ENCODE results near the gene SARS2.
A peak's percentile ranks its signal among the peaks of the same experiment; 100 is the strongest.

DNA sequence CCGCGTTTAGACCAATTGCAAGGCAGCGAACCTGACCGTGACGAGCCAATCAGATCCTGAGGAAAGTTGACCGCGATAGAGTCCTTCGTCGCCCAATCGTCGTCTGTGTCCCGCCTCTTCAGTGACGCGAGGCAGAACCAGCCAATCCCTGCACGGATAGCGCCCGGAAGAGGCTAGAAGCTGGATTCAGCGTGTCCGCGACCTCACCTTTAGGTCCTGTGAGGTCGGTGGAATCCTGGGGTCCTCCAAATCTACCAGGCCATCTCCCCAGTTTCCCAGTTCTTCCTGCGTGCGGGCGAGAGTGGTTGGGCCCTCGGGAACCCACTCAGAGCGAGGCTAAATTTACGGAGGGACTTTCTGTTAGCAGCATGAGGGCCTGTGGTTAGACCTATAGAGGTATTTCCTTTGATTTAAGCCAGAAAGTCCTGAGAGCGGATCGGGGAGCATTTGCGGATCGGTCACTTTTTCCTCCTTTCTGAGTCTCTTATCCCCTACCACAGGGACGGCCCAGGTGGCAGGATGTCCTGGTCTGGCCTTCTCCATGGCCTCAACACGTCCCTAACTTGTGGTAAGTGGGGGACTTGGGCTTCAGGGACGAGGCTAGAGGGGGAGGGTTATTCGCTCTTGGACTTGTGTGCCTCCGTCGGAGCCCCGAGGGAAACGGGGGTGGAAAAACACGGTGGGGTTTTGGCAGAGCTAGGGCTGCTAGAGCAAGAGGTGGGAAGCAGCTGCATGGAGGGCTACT is 385 bp upstream of the SARS2 start, which contains the start of gene MRPS12:
- TF ChIP-seq POLR2A (IDR thresholded peaks at IDR 0.05; ENCODE audit: extremely low read depth, insufficient read length) (peak; percentile 81), MYC (IDR thresholded peaks at IDR 0.05; ENCODE audit: low read depth, low read length) (peak; percentile 66)
- TF ChIP-seq, protein P1, sequence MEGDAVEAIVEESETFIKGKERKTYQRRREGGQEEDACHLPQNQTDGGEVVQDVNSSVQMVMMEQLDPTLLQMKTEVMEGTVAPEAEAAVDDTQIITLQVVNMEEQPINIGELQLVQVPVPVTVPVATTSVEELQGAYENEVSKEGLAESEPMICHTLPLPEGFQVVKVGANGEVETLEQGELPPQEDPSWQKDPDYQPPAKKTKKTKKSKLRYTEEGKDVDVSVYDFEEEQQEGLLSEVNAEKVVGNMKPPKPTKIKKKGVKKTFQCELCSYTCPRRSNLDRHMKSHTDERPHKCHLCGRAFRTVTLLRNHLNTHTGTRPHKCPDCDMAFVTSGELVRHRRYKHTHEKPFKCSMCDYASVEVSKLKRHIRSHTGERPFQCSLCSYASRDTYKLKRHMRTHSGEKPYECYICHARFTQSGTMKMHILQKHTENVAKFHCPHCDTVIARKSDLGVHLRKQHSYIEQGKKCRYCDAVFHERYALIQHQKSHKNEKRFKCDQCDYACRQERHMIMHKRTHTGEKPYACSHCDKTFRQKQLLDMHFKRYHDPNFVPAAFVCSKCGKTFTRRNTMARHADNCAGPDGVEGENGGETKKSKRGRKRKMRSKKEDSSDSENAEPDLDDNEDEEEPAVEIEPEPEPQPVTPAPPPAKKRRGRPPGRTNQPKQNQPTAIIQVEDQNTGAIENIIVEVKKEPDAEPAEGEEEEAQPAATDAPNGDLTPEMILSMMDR (IDR thresholded peaks at IDR 0.05; ENCODE audit: low read depth, low read length): no peak
- TF ChIP-seq, protein P2, sequence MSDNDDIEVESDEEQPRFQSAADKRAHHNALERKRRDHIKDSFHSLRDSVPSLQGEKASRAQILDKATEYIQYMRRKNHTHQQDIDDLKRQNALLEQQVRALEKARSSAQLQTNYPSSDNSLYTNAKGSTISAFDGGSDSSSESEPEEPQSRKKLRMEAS (IDR thresholded peaks at IDR 0.05; ENCODE audit: low read depth, low read length): peak; percentile 68
